ENCODE measurements around the gene OSBPL9.

OSBPL9 gene

GRCh38 chr1:51750218-51750617 lies 133.3 kb downstream of the OSBPL9 start:
- no peak for TF ChIP-seq CTCF (IDR thresholded peaks at IDR 0.05; ENCODE audit: low read depth, low read length)
- Histone ChIP-seq H3K4me1 (no peaks in the 10 kb centered on the region), H3K4me3 (ENCODE audit: low read depth, low read length) (no peak overlapping the region), H3K27me3 (no peaks in the 10 kb centered on the region), H3K9me3 (no peaks in the 10 kb centered on the region), H3K36me3 (no peaks in the 10 kb centered on the region)
- DNase-seq = no peak

GRCh38 chr1:51750729-51751128 lies 133.8 kb downstream of the OSBPL9 start:
- Histone ChIP-seq H3K27me3 (no peaks in the 10 kb centered on the region), H3K4me3 (ENCODE audit: low read depth, low read length) (no peak overlapping the region), H3K4me1 (no peaks in the 10 kb centered on the region), H3K9me3 (no peaks in the 10 kb centered on the region), H3K36me3 (no peaks in the 10 kb centered on the region)
- no peak for TF ChIP-seq CTCF (IDR thresholded peaks at IDR 0.05; ENCODE audit: low read depth, low read length)
- no peak for DNase-seq

GRCh38 chr1:51752073-51752948 lies 135.4 kb downstream of the OSBPL9 start:
- Histone ChIP-seq H3K36me3 (no peaks in the 10 kb centered on the region), H3K4me3 (ENCODE audit: low read depth, low read length) (no peak overlapping the region), H3K9me3 (no peaks in the 10 kb centered on the region), H3K27me3 (no peaks in the 10 kb centered on the region), H3K4me1 (no peaks in the 10 kb centered on the region)
- no peak for TF ChIP-seq CTCF (IDR thresholded peaks at IDR 0.05; ENCODE audit: low read depth, low read length)
- no peak for DNase-seq

- no peak overlapping the region for H3K4me3 ChIP-seq (ENCODE audit: low read depth, low read length)
- no peaks in the 10 kb centered on the region for H3K4me1 ChIP-seq
- no peaks in the 10 kb centered on the region for H3K36me3 ChIP-seq
- no peaks in the 10 kb centered on the region for H3K27me3 ChIP-seq
- H3K9me3 ChIP-seq = no peaks in the 10 kb centered on the region
- TF ChIP-seq CTCF (IDR thresholded peaks at IDR 0.05; ENCODE audit: low read depth, low read length) = no peak
- no peak for DNase-seq
Measured at GRCh38 chr1:51753969-51754368, 137.1 kb downstream of the OSBPL9 start.

GRCh38 chr1:51754666-51755065 lies 137.8 kb downstream of the OSBPL9 start:
- no peaks in the 10 kb centered on the region for H3K36me3 ChIP-seq
- H3K27me3 ChIP-seq = no peaks in the 10 kb centered on the region

More at GRCh38 chr1:51754666-51755065, 137.8 kb downstream of the OSBPL9 start:
- Histone ChIP-seq H3K9me3 (no peaks in the 10 kb centered on the region), H3K4me3 (ENCODE audit: low read depth, low read length) (no peak overlapping the region), H3K4me1 (no peaks in the 10 kb centered on the region)
- DNase-seq = no peak
- no peak for TF ChIP-seq CTCF (IDR thresholded peaks at IDR 0.05; ENCODE audit: low read depth, low read length)

Measured in BE2C (cell line).